Thymus (tissue), 11 donors: ENCODE results near the gene TGFBR2. TPM values are rescaled to one million over a fixed set of nuclear protein-coding genes. Genes with fewer than 3 reads are reported as not detected.
A peak's percentile ranks its signal among the peaks of the same experiment; 100 is the strongest.

Source experiments
- DNase-seq, 9 donors: peaks; one replicate each; pipeline ENCODE4 v3.0.0-alpha.2; 2013; ENCODE audit warnings: low spot score in 9 of 9, low read depth in 6 of 9, missing footprints in 1 of 9
- H3K27ac ChIP-seq, 2 donors: one replicate each; pipeline ENCODE4 v1.5.1; 2013; ENCODE audit warnings: control low read depth in 1 of 2, low read depth in 1 of 2, low read length in 1 of 2, mild to moderate bottlenecking in 1 of 2, moderate library complexity in 1 of 2
- H3K27me3 ChIP-seq, 2 donors: one replicate each; pipeline ENCODE4 v1.5.1; 2013; ENCODE audit warnings: low read length in 1 of 2; ENCODE audit not compliant: control insufficient read depth in 2 of 2, insufficient read depth in 1 of 2
- H3K36me3 ChIP-seq, 2 donors: one replicate each; pipeline ENCODE4 v1.5.1; 2013; ENCODE audit warnings: low read length in 1 of 2, mild to moderate bottlenecking in 1 of 2, moderate library complexity in 1 of 2; ENCODE audit not compliant: control insufficient read depth in 2 of 2, insufficient read depth in 2 of 2
- H3K4me1 ChIP-seq, 2 donors: one replicate each; pipeline ENCODE4 v1.5.1; 2013; ENCODE audit warnings: low read length in 2 of 2; ENCODE audit not compliant: control insufficient read depth in 2 of 2, insufficient read depth in 2 of 2
- H3K4me3 ChIP-seq, 2 donors: one replicate each; pipeline ENCODE4 v1.5.1; 2013; ENCODE audit warnings: low read length in 2 of 2, control low read depth in 1 of 2, mild to moderate bottlenecking in 1 of 2
- H3K9me3 ChIP-seq, 2 donors: one replicate each; pipeline ENCODE4 v1.5.1; 2013; ENCODE audit warnings: low read length in 1 of 2, mild to moderate bottlenecking in 1 of 2; ENCODE audit not compliant: control insufficient read depth in 2 of 2, insufficient read depth in 1 of 2
- WGBS: extraction: QIAGEN DNeasy Blood & Tissue Kit; methylation state at CpG from one replicate; pipeline ENCODE4 v1.1.7; 2013; 5-methylcytosine and 5-hydroxymethylcytosine counted together
- polyA plus RNA-seq: library from polyadenylated mRNA; stranded (reverse); fragments of 200-250 nt; gene quantifications from one replicate; pipeline ENCODE4 v1.2.3, GENCODE V29; 2013
- total RNA-seq: library from RNA; stranded (reverse); fragments of 120-200 nt; gene quantifications from one replicate; pipeline ENCODE4 v1.2.4, GENCODE V29; 2013
- donor health status: healthy.

TGFBR2 gene
- total and polyA plus RNA-seq, 2 donors = 41.0 to 51.3 TPM

- Histone ChIP-seq H3K4me3 (peak overlapping the region; percentile 81 to 84), H3K36me3 (no peaks in the 10 kb centered on the region), H3K4me1 (peaks cover 30 to 45% of the 10 kb centered on the region in 2 donors), H3K27me3 (no peaks in the 10 kb centered on the region), H3K27ac (peak overlapping the region; percentile 94 to 95), H3K9me3 (no peaks in the 10 kb centered on the region)
- 3% methylated on average over 45 of the region's 45 CpGs for WGBS
- peak in 5 of 9 donors; percentile 57 to 84 (median 66) for DNase-seq
These were observed 832 bp downstream of the TGFBR2 start for GRCh38 chr3:30607032-30607833.

- no peaks in the 10 kb centered on the region for H3K27me3 ChIP-seq
- 88% methylated on average over 2 of the region's 2 CpGs for WGBS
- DNase-seq = no peak
- H3K4me1 ChIP-seq = peaks cover 31 to 50% of the 10 kb centered on the region in 2 donors
- H3K27ac ChIP-seq = peak overlapping the region; percentile 9 to 67
- no peaks in the 10 kb centered on the region for H3K36me3 ChIP-seq
- peak overlapping the region; percentile 34 to 50 for H3K4me3 ChIP-seq
- no peaks in the 10 kb centered on the region for H3K9me3 ChIP-seq
These were observed 2.2 kb downstream of the TGFBR2 start for GRCh38 chr3:30608598-30608947.

- WGBS = 88% methylated on average over 4 of the region's 4 CpGs
- peak overlapping the region; percentile 43 to 83 for H3K27ac ChIP-seq
- peaks cover 26 to 40% of the 10 kb centered on the region in 2 donors for H3K4me1 ChIP-seq
- H3K27me3 ChIP-seq = no peaks in the 10 kb centered on the region
- no peak for DNase-seq
- H3K36me3 ChIP-seq = no peaks in the 10 kb centered on the region
- H3K4me3 ChIP-seq = peak overlapping the region; percentile 3 to 32
- H3K9me3 ChIP-seq = no peaks in the 10 kb centered on the region
These were observed 3.7 kb downstream of the TGFBR2 start for GRCh38 chr3:30609930-30610701.

GRCh38 chr3:30610702-30611368 is 4.4 kb downstream of the TGFBR2 start:
- DNase-seq = no peak
- H3K27me3 ChIP-seq = no peaks in the 10 kb centered on the region
- H3K36me3 ChIP-seq = no peaks in the 10 kb centered on the region
- peaks cover 20 to 36% of the 10 kb centered on the region in 2 donors for H3K4me1 ChIP-seq
- H3K9me3 ChIP-seq = no peaks in the 10 kb centered on the region
- WGBS = 72% methylated on average over 3 of the region's 3 CpGs
- H3K27ac ChIP-seq = peak overlapping the region; percentile 43 to 64
- peak overlapping the region in 1 of 2 donors; percentile 32 for H3K4me3 ChIP-seq

GRCh38 chr3:30611613-30612436 is 5.4 kb downstream of the TGFBR2 start:
- DNase-seq = peak in 1 of 9 donors; percentile 31
- Histone ChIP-seq H3K27ac (peak overlapping the region; percentile 58 to 65), H3K36me3 (no peaks in the 10 kb centered on the region), H3K27me3 (no peaks in the 10 kb centered on the region), H3K9me3 (no peaks in the 10 kb centered on the region), H3K4me1 (peaks cover 20 to 35% of the 10 kb centered on the region in 2 donors), H3K4me3 (peak overlapping the region; percentile 9 to 25)
- WGBS = 59% methylated on average over 7 of the region's 7 CpGs

- H3K36me3 ChIP-seq = peaks cover 0 to under 1% of the 10 kb centered on the region in 2 donors
- DNase-seq = no peak
- peak overlapping the region; percentile 58 to 66 for H3K27ac ChIP-seq
- H3K4me1 ChIP-seq = peaks cover 19 to 31% of the 10 kb centered on the region in 2 donors
- 61% methylated on average over 3 of the region's 3 CpGs for WGBS
- no peaks in the 10 kb centered on the region for H3K9me3 ChIP-seq
- no peak overlapping the region for H3K4me3 ChIP-seq
- no peaks in the 10 kb centered on the region for H3K27me3 ChIP-seq
These were observed 6.2 kb downstream of the TGFBR2 start for GRCh38 chr3:30612437-30613132.

- Histone ChIP-seq H3K36me3 (peaks cover 0 to 2% of the 10 kb centered on the region in 2 donors), H3K4me3 (no peak overlapping the region), H3K27me3 (no peaks in the 10 kb centered on the region), H3K27ac (peak overlapping the region; percentile 7 to 55), H3K4me1 (peaks cover 23 to 33% of the 10 kb centered on the region in 2 donors), H3K9me3 (no peaks in the 10 kb centered on the region)
- WGBS = 89% methylated on average over 3 of the region's 3 CpGs
- no peak for DNase-seq
These were observed 6.9 kb downstream of the TGFBR2 start for GRCh38 chr3:30613133-30613825.
